ENCODE measurements around the gene TUNAR.

GRCh38 chr14:95939335-95939734 is 62.7 kb downstream of the TUNAR start:
- TF ChIP-seq CTCF (IDR thresholded peaks at IDR 0.05) (no peak), POLR2A (IDR thresholded peaks at IDR 0.05) (no peak)
